ENCODE results near the gene LRRN3.

Gene LRRN3

GRCh38 chr7:111172564-111173257, 81.8 kb downstream of the LRRN3 start:
- no peak for FAIRE-seq

DNA sequence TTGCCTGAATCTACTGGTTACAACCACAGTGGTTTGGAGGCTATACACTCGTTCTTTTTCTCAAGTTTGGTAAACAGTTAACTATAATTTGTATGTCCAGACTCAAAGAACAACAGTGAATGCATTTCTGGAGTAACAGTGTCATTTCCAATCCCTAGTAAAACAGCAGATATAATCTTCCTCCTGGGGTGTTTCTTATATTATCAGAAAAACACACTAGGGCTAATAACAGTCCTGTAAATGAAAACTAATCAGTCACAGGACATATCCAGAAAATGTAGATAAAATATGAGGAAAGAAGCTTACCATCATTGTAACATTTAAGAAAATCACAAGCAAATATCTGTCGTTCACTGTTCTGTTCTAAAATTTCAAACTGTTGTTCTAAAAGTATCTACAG, 82.6 kb downstream of the LRRN3 start:
- FAIRE-seq = no peak

- no peak for FAIRE-seq
Measured at GRCh38 chr7:111173990-111174389, 83.1 kb downstream of the LRRN3 start.

GRCh38 chr7:111174510-111174909, 83.6 kb downstream of the LRRN3 start:
- FAIRE-seq = peak; percentile 24
